Measurements from ENCODE around the gene PDLIM1. TPM values are rescaled to one million over a fixed set of nuclear protein-coding genes. Genes with fewer than 3 reads are reported as not detected.
A peak's percentile ranks its signal among the peaks of the same experiment; 100 is the strongest.
"Not testable (repeated sequence)": the region's sequence is repeated elsewhere in the genome, so short reads cannot be mapped to it uniquely, and the experiment has no call there.

PDLIM1 gene
- total RNA-seq, 1 donor from 2014 or later: 2.9 TPM

DNA sequence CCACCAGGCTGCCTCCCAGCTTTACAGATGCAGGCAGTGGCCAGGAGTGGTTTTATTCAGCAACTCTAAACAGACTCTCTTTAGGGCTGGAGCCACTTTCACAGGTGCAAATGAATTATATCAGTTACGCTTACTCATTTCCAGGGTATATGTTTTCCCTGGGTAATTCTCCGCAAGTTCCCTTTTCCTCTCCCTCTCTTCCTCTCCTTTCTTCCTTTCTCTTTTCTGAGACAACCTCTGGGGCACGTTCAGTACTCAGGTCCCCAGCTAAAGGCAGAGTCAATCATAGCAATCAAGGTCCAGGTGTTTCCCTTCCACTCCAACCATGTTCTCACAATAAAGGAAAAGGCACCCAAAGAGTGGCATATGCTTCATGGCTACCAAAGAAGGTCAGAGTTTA lies 41.3 kb downstream of the PDLIM1 start:
- H3K27ac Mint-ChIP-seq: no peak overlapping the region
- intact Hi-C loops (cut with micrococcal nuclease): no loop called here
- no peaks in the 10 kb centered on the region for H3K36me3 Mint-ChIP-seq (ENCODE audit: low read depth)
- no peak overlapping the region for H3K4me3 Mint-ChIP-seq (ENCODE audit: low read depth)
- H3K9me3 Mint-ChIP-seq: no peaks in the 10 kb centered on the region
- peaks cover 27% of the 10 kb centered on the region for H3K4me1 Mint-ChIP-seq (ENCODE audit: low read depth)
- DNase-seq (ENCODE audit: low spot score): no peak
- peaks cover 17% of the 10 kb centered on the region for H3K27me3 Mint-ChIP-seq (ENCODE audit: low read depth)

GRCh38 chr10:95248989-95249388 lies 41.8 kb downstream of the PDLIM1 start:
- no peak for DNase-seq (ENCODE audit: low spot score)
- no peak overlapping the region for H3K4me3 Mint-ChIP-seq (ENCODE audit: low read depth)
- no peak overlapping the region for H3K27ac Mint-ChIP-seq
- no peaks in the 10 kb centered on the region for H3K36me3 Mint-ChIP-seq (ENCODE audit: low read depth)
- intact Hi-C loops (cut with micrococcal nuclease): no loop called here
- peaks cover 27% of the 10 kb centered on the region for H3K4me1 Mint-ChIP-seq (ENCODE audit: low read depth)
- peaks cover 16% of the 10 kb centered on the region for H3K27me3 Mint-ChIP-seq (ENCODE audit: low read depth)
- H3K9me3 Mint-ChIP-seq: no peaks in the 10 kb centered on the region

- Mint-ChIP-seq H3K27ac (no peak overlapping the region), H3K27me3 (ENCODE audit: low read depth) (peaks cover 13% of the 10 kb centered on the region), H3K4me3 (ENCODE audit: low read depth) (no peak overlapping the region), H3K4me1 (ENCODE audit: low read depth) (peaks cover 33% of the 10 kb centered on the region), H3K36me3 (ENCODE audit: low read depth) (no peaks in the 10 kb centered on the region), H3K9me3 (no peaks in the 10 kb centered on the region)
- no peak for DNase-seq (ENCODE audit: low spot score)
- intact Hi-C loops (cut with micrococcal nuclease): loop anchor here (2.0 kb wide), 1 partner anchor 47 kb away; no protein-coding TSS in a partner anchor
Observed at GRCh38 chr10:95247881-95248583, 42.8 kb downstream of the PDLIM1 start.

DNA sequence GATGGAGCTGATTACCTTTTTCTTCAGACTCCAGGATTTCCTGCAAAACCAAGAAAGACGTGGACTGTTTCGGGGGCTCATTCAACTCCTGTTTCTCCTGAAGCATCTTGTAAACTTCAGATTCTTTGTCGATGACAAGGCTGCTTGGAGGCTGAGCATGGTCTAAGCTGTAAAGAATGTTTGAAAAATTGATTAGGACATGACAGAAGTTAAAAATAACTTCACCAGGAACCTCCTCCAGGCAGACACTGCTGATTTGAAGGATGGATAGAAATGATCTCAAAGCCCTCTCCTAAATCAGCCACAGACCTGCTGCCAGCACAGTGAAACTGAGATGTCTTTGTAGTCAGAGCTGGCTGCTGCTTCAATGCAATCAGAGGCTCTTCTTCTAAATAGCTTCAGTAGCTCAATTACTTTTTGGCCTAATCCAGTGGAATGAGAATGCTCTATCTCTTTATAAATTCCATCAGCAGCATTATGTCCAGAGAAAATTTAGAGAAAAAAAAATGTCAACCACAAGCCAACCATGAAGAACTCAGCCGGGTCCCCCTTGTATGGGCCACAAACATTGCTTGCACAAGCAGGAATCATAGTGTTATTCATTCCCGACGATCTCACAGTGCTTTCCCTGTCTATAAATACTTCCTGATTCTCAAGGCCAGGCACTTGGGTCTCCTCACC lies 43.5 kb downstream of the PDLIM1 start:
- peaks cover 33% of the 10 kb centered on the region for H3K4me1 Mint-ChIP-seq (ENCODE audit: low read depth)
- H3K27ac Mint-ChIP-seq: no peak overlapping the region
- H3K36me3 Mint-ChIP-seq (ENCODE audit: low read depth): no peaks in the 10 kb centered on the region
- DNase-seq (ENCODE audit: low spot score): no peak
- no peaks in the 10 kb centered on the region for H3K9me3 Mint-ChIP-seq
- intact Hi-C loops (cut with micrococcal nuclease): loop anchor here (2.0 kb wide), 1 partner anchor 47 kb away; no protein-coding TSS in a partner anchor
- H3K27me3 Mint-ChIP-seq (ENCODE audit: low read depth): peaks cover 6% of the 10 kb centered on the region
- no peak overlapping the region for H3K4me3 Mint-ChIP-seq (ENCODE audit: low read depth)

DNA sequence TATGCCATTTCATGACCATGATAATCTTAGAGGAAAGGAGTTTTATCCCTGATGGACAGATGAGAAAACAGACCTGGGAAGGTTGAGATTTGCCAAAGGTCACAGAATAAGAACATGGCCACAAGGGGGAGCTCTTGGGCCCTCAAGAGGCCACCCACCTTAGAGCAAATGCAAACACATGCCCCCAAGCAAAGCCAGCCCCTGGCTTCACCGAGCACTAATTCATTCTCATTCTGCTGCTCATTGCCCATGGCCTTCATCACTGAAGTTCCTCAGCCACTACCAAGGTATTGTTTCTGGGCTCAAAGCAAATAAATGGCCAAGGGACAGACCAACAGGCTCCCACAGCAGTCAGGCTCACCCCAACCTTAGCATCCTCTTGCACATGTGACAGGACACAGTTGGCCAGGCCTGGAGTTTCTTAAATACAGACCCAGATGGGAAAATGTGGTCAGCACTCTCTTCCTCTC lies 44.2 kb downstream of the PDLIM1 start:
- Mint-ChIP-seq H3K27ac (no peak overlapping the region), H3K4me3 (ENCODE audit: low read depth) (no peak overlapping the region), H3K27me3 (ENCODE audit: low read depth) (peaks cover 2% of the 10 kb centered on the region), H3K9me3 (no peaks in the 10 kb centered on the region), H3K4me1 (ENCODE audit: low read depth) (peaks cover 33% of the 10 kb centered on the region), H3K36me3 (ENCODE audit: low read depth) (no peaks in the 10 kb centered on the region)
- DNase-seq (ENCODE audit: low spot score): peak; percentile 50
- intact Hi-C loops (cut with micrococcal nuclease): loop anchor here (1.0 to 2.0 kb wide), 2 partner anchors 48 to 117 kb away; no protein-coding TSS in a partner anchor

DNA sequence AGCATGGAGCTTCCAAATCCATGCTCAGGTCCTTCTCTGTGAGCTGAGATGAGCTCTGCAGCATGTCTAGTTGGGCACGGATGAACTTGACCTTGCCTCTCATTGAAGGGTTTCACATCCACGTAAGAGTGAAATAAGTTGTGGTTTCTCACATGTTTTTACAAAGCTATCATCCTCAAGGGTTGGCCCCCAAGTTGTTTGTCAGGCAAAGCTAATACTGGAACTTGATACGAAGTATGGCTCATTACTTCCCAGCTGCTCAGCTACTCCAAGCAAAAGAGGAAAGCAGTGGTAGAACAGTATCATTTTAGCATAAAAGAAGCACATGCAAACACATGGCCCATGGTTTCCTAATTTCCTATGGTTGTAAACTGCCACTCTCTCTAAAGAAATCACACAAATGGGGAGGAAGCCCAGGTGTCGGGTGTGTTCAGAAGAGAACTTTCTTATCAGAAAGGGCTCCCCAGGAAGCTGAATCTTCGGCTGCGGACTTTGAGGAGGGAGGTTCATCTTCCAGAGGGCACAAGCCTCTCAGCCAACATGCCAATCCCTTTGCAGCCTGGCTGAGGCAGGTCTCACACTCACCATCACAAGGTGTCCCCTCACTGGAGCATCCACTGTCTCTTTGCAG lies 45.3 kb downstream of the PDLIM1 start:
- no peak for DNase-seq (ENCODE audit: low spot score)
- H3K9me3 Mint-ChIP-seq: no peaks in the 10 kb centered on the region
- no peaks in the 10 kb centered on the region for H3K36me3 Mint-ChIP-seq (ENCODE audit: low read depth)
- intact Hi-C loops (cut with micrococcal nuclease): loop anchor here (1.0 to 2.0 kb wide), 4 partner anchors 9 to 118 kb away; no protein-coding TSS in a partner anchor
- peak overlapping the region; percentile 28 for H3K27ac Mint-ChIP-seq
- no peaks in the 10 kb centered on the region for H3K27me3 Mint-ChIP-seq (ENCODE audit: low read depth)
- peaks cover 43% of the 10 kb centered on the region for H3K4me1 Mint-ChIP-seq (ENCODE audit: low read depth)
- H3K4me3 Mint-ChIP-seq (ENCODE audit: low read depth): no peak overlapping the region

GRCh38 chr10:95244152-95244551 lies 46.7 kb downstream of the PDLIM1 start:
- Mint-ChIP-seq H3K27me3 (ENCODE audit: low read depth) (no peaks in the 10 kb centered on the region), H3K4me3 (ENCODE audit: low read depth) (no peak overlapping the region), H3K9me3 (no peaks in the 10 kb centered on the region), H3K27ac (no peak overlapping the region), H3K36me3 (ENCODE audit: low read depth) (peaks cover 11% of the 10 kb centered on the region), H3K4me1 (ENCODE audit: low read depth) (peaks cover 50% of the 10 kb centered on the region)
- intact Hi-C loops (cut with micrococcal nuclease): loop anchor here (2.0 kb wide), 1 partner anchor 33 kb away; no protein-coding TSS in a partner anchor
- DNase-seq (ENCODE audit: low spot score): no peak

GRCh38 chr10:95243318-95243617 lies 47.5 kb downstream of the PDLIM1 start:
- peaks cover 11% of the 10 kb centered on the region for H3K36me3 Mint-ChIP-seq (ENCODE audit: low read depth)

GRCh38 chr10:95242581-95243317 lies 48.1 kb downstream of the PDLIM1 start:
- Mint-ChIP-seq H3K36me3 (ENCODE audit: low read depth) (peaks cover 11% of the 10 kb centered on the region), H3K4me1 (ENCODE audit: low read depth) (peaks cover 56% of the 10 kb centered on the region), H3K27me3 (ENCODE audit: low read depth) (no peaks in the 10 kb centered on the region), H3K27ac (no peak overlapping the region), H3K4me3 (ENCODE audit: low read depth) (no peak overlapping the region), H3K9me3 (no peaks in the 10 kb centered on the region)
- peak; percentile 33 for DNase-seq (ENCODE audit: low spot score)
- intact Hi-C loops (cut with micrococcal nuclease): loop anchor here (1.0 kb wide), 2 partner anchors 59 to 109 kb away; no protein-coding TSS in a partner anchor

More at GRCh38 chr10:95243318-95243617, 47.5 kb downstream of the PDLIM1 start:
- Mint-ChIP-seq H3K27ac (no peak overlapping the region), H3K4me1 (ENCODE audit: low read depth) (peaks cover 51% of the 10 kb centered on the region), H3K4me3 (ENCODE audit: low read depth) (no peak overlapping the region), H3K27me3 (ENCODE audit: low read depth) (no peaks in the 10 kb centered on the region), H3K9me3 (no peaks in the 10 kb centered on the region)
- no peak for DNase-seq (ENCODE audit: low spot score)
- intact Hi-C loops (cut with micrococcal nuclease): loop anchor here (1.0 kb wide), 2 partner anchors 60 to 110 kb away; no protein-coding TSS in a partner anchor

DNA sequence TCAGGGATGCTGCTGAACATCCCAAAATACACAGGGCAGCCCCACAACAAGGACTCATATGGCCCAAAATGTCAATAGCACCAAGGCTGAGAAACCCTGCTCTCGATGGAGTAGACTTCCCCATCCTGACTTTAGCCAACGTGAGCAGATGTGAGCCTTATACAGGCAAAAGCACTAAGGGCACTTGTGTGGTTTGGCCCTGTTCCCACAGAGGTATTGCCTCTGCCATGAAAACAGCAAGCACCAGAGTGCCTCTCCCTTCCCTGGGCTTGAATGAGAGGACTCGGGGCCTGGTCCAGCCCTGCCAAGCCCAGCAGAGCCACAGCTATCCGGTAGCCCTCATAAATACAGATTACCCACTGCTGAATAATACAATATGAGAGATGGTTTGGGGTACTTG lies 49.3 kb downstream of the PDLIM1 start:
- Mint-ChIP-seq H3K4me3 (ENCODE audit: low read depth) (no peak overlapping the region), H3K27ac (no peak overlapping the region), H3K27me3 (ENCODE audit: low read depth) (no peaks in the 10 kb centered on the region), H3K36me3 (ENCODE audit: low read depth) (peaks cover 14% of the 10 kb centered on the region), H3K4me1 (ENCODE audit: low read depth) (peaks cover 58% of the 10 kb centered on the region), H3K9me3 (no peaks in the 10 kb centered on the region)
- no peak for DNase-seq (ENCODE audit: low spot score)
- intact Hi-C loops (cut with micrococcal nuclease): no loop called here

GRCh38 chr10:95240811-95241210 lies 50.0 kb downstream of the PDLIM1 start:
- H3K4me1 Mint-ChIP-seq (ENCODE audit: low read depth): peaks cover 58% of the 10 kb centered on the region
- intact Hi-C loops (cut with micrococcal nuclease): no loop called here

GRCh38 chr10:95240096-95240495 lies 50.7 kb downstream of the PDLIM1 start:
- H3K27me3 Mint-ChIP-seq (ENCODE audit: low read depth); H3K4me3 Mint-ChIP-seq (ENCODE audit: low read depth); DNase-seq (ENCODE audit: low spot score); H3K9me3 Mint-ChIP-seq; intact Hi-C loops (cut with micrococcal nuclease); H3K27ac Mint-ChIP-seq: not testable (repeated sequence)
- H3K36me3 Mint-ChIP-seq (ENCODE audit: low read depth): peaks cover 14% of the 10 kb centered on the region
- H3K4me1 Mint-ChIP-seq (ENCODE audit: low read depth): peaks cover 57% of the 10 kb centered on the region

More at GRCh38 chr10:95240811-95241210, 50.0 kb downstream of the PDLIM1 start:
- H3K27me3 Mint-ChIP-seq (ENCODE audit: low read depth): no peaks in the 10 kb centered on the region
- peaks cover 14% of the 10 kb centered on the region for H3K36me3 Mint-ChIP-seq (ENCODE audit: low read depth)
- no peaks in the 10 kb centered on the region for H3K9me3 Mint-ChIP-seq
- DNase-seq (ENCODE audit: low spot score): no peak
- no peak overlapping the region for H3K4me3 Mint-ChIP-seq (ENCODE audit: low read depth)
- no peak overlapping the region for H3K27ac Mint-ChIP-seq
